HCT116 (cell line): Measurements from ENCODE around the gene CCDC91.

Experiments
- CBX3 ChIP-seq: IDR thresholded peaks from 2 replicates; pipeline ENCODE4 v1.6.1; 2012; ENCODE audit warnings: low read depth
- POLR2A ChIP-seq: IDR thresholded peaks from 2 replicates; pipeline ENCODE4 v1.7.0; 2011; ENCODE audit warnings: borderline replicate concordance; ENCODE audit not compliant: insufficient read depth, insufficient read length; ENCODE audit errors: extremely low read depth
- POLR2AphosphoS5 ChIP-seq: IDR thresholded peaks from 2 replicates; pipeline ENCODE4 v1.6.1; 2011; ENCODE audit warnings: mild to moderate bottlenecking, low read depth, low read length, moderate library complexity
- RAD21 ChIP-seq: IDR thresholded peaks from 2 replicates; pipeline ENCODE4 v1.6.1; 2012; ENCODE audit warnings: low read depth, mild to moderate bottlenecking
- ZNF274 ChIP-seq: fragments of 200-500 bp; sonication (Bioruptor generic); IDR thresholded peaks from 2 replicates; pipeline ENCODE4 v1.6.1; 2014; ENCODE audit warnings: mild to moderate bottlenecking, low read depth, low read length, inconsistent platforms
- TF ChIP-seq, protein P1 (sequence below), 3 experiments: fragments of 200-600 bp in 1 of 3; sonication (generic) in 1 of 3; IDR thresholded peaks in 2 of 3; conservative IDR thresholded peaks in 1 of 3; 2 replicates each; pipeline ENCODE4 v1.5.1; 2012 to 2017; ENCODE audit warnings: low read depth in 2 of 3, low read length in 2 of 3, antibody characterized with exemption in 1 of 3, borderline replicate concordance in 1 of 3, control low read depth in 1 of 3, mild to moderate bottlenecking in 1 of 3, mixed read lengths in 1 of 3, mixed run types in 1 of 3, moderate library complexity in 1 of 3; ENCODE audit not compliant: insufficient read depth in 1 of 3
- TF ChIP-seq, protein P2 (sequence below): IDR thresholded peaks from 2 replicates; pipeline ENCODE4 v1.6.1; 2012; ENCODE audit warnings: low read depth

DNA sequence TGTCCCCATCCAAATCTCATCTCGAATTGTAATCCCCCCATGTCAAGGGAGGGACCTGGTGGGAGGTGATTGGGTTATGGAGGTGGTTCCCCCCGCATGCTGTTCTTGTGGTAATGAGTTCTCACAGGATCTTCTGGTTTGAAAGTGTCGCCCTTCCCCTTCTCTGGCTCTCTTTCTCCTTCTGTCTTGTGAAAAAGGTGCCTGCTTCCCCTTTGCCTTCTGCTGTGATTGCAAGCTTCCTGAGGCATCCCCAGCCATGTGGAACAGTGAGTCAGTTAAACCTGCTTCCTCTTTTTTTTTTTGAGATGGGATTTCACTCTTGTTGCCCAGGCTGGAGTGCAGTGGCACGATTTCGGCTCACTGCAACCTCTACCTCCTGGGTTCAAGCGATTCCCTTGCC, 104.0 kb downstream of the CCDC91 start:
- TF ChIP-seq, protein P1, sequence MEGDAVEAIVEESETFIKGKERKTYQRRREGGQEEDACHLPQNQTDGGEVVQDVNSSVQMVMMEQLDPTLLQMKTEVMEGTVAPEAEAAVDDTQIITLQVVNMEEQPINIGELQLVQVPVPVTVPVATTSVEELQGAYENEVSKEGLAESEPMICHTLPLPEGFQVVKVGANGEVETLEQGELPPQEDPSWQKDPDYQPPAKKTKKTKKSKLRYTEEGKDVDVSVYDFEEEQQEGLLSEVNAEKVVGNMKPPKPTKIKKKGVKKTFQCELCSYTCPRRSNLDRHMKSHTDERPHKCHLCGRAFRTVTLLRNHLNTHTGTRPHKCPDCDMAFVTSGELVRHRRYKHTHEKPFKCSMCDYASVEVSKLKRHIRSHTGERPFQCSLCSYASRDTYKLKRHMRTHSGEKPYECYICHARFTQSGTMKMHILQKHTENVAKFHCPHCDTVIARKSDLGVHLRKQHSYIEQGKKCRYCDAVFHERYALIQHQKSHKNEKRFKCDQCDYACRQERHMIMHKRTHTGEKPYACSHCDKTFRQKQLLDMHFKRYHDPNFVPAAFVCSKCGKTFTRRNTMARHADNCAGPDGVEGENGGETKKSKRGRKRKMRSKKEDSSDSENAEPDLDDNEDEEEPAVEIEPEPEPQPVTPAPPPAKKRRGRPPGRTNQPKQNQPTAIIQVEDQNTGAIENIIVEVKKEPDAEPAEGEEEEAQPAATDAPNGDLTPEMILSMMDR (IDR thresholded peaks at IDR 0.05 in 2 of 3, conservative IDR thresholded peaks at IDR 0.05 in 1 of 3; ENCODE audit: borderline replicate concordance in 1 of 3, insufficient read depth in 1 of 3, low read depth in 2 of 3, low read length in 2 of 3) = no peak
- TF ChIP-seq POLR2A = no peak
- TF ChIP-seq CBX3 = no peak
- no peak for TF ChIP-seq RAD21
- TF ChIP-seq, protein P2, sequence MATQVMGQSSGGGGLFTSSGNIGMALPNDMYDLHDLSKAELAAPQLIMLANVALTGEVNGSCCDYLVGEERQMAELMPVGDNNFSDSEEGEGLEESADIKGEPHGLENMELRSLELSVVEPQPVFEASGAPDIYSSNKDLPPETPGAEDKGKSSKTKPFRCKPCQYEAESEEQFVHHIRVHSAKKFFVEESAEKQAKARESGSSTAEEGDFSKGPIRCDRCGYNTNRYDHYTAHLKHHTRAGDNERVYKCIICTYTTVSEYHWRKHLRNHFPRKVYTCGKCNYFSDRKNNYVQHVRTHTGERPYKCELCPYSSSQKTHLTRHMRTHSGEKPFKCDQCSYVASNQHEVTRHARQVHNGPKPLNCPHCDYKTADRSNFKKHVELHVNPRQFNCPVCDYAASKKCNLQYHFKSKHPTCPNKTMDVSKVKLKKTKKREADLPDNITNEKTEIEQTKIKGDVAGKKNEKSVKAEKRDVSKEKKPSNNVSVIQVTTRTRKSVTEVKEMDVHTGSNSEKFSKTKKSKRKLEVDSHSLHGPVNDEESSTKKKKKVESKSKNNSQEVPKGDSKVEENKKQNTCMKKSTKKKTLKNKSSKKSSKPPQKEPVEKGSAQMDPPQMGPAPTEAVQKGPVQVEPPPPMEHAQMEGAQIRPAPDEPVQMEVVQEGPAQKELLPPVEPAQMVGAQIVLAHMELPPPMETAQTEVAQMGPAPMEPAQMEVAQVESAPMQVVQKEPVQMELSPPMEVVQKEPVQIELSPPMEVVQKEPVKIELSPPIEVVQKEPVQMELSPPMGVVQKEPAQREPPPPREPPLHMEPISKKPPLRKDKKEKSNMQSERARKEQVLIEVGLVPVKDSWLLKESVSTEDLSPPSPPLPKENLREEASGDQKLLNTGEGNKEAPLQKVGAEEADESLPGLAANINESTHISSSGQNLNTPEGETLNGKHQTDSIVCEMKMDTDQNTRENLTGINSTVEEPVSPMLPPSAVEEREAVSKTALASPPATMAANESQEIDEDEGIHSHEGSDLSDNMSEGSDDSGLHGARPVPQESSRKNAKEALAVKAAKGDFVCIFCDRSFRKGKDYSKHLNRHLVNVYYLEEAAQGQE = no peak
- no peak for TF ChIP-seq ZNF274
- TF ChIP-seq POLR2AphosphoS5 = no peak
